ENCODE measurements around the gene ZFYVE9.
"Not testable (repeated sequence)": the region's sequence is repeated elsewhere in the genome, so short reads cannot be mapped to it uniquely, and the experiment has no call there.

ZFYVE9 gene

DNA sequence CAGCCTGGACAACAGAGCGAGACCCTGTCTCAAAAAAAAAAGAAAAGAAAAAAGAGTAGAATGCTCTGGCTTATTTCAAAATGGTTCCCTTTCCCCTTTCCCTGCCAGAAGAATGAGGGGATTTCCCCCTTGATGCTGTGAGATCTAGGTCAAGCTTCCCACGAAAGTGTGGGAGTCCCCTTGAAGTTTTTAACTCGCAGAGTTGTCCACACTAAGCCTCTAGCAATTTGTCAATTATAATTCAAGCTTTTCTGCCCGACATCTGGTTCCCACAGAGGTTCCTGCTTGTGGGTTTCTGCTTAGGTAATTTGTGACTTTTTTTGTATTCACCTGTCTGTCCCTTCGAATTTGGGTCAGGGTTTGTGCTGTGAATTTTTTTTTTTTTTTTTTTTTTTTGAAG lies 62.8 kb downstream of the ZFYVE9 start:
- ChIA-PET CTCF (interaction anchor here (0.6 kb wide), 2 partner anchors 101 to 781 kb away, joined by 3 to 4 read pairs; no protein-coding TSS in a partner anchor), POLR2A (interaction anchor here (0.7 kb wide), 1 partner anchor 149 kb away, joined by 3 read pairs; no protein-coding TSS in a partner anchor)
- no peak for TF ChIP-seq NFRKB (IDR thresholded peaks at IDR 0.05)
- TF ChIP-seq CTBP1 (IDR thresholded peaks at IDR 0.05; ENCODE audit: borderline replicate concordance), result no peak
- TF ChIP-seq FOXK2 (IDR thresholded peaks at IDR 0.05), result no peak
- TF ChIP-seq TARDBP (IDR thresholded peaks at IDR 0.05), result no peak
- no peak for DNase-seq (ENCODE audit: extremely low spot score)

DNA sequence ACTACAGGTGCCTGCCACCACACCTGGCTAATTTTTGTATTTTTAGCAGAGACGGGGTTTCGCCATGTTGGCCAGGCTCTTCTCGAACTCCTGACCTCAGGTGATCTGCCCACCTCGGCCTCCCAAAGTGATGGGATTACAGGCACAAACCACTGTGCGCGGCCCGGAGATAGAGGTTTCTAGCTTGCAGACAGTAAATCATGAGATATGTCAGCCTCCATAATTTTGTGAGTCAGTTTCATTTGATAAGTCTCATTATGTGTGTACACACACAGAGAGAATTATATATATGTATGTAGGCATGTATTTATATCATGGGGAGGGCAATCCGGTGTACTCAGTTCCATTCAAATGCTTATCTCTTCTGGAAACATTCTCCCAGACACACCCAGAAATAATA lies 64.8 kb downstream of the ZFYVE9 start:
- CTCF ChIA-PET, result interaction anchor here (1.1 kb wide), 1 partner anchor 90 kb away, joined by 3 read pairs; no protein-coding TSS in a partner anchor
- DNase-seq (ENCODE audit: extremely low spot score); POLR2A ChIA-PET: not testable (repeated sequence)

DNA sequence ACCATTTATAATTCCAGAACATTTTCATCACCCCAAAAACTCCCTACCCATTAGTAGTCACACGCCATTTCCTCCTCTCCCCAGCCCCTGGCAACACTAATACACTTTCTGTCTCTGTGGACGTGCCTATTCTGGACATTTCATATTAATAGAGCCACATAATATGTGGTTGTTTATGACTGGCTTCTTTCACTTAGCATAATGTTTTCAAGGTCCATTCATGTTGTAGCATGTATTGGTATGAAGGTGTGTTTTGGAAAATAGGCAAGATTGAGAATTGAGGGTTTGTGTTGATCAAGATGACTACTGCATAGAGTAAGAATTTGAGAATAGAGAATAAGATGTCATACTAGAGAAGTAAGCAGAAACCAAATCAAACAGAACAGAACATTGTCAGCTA lies 67.5 kb downstream of the ZFYVE9 start:
- POLR2A ChIA-PET, result no interaction called here
- CTCF ChIA-PET, result interaction anchor here (0.6 kb wide), 1 partner anchor 114 kb away, joined by 5 read pairs; no protein-coding TSS in a partner anchor
- DNase-seq (ENCODE audit: extremely low spot score), result no peak
- TF ChIP-seq ELF4 (IDR thresholded peaks at IDR 0.05) (no peak), FOXK2 (IDR thresholded peaks at IDR 0.05) (no peak)

DNA sequence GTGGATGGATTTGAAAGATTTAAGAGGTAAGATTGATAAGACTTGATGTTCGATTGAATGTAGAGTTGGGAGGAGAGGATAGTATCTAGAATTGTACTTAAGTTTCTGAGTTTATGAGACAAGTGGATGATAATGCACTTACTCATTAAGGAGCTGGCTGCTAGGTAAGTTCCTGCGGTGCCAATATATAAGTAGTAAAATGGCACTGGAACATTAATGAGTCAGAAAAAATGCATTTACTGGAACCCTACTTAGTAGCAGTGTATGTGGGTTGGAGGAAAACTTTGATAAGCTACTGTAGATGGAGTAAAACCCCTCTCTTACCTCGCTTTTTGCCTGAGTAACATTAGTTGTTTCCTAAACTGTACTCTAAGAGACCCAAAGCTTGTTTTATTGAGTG lies 68.2 kb downstream of the ZFYVE9 start:
- ChIA-PET POLR2A (no interaction called here), CTCF (interaction anchor here (0.6 kb wide), 1 partner anchor 113 kb away, joined by 5 read pairs; no protein-coding TSS in a partner anchor)
- DNase-seq (ENCODE audit: extremely low spot score), result no peak
- TF ChIP-seq L3MBTL2 (conservative IDR thresholded peaks at IDR 0.05) (no peak), FOXA1 (IDR thresholded peaks at IDR 0.05) (no peak), BHLHE40 (IDR thresholded peaks at IDR 0.05; ENCODE audit: borderline replicate concordance) (no peak), SP1 (IDR thresholded peaks at IDR 0.05) (no peak), SUZ12 (IDR thresholded peaks at IDR 0.05) (no peak), ARNT (IDR thresholded peaks at IDR 0.05) (no peak), CTBP1 (IDR thresholded peaks at IDR 0.05; ENCODE audit: borderline replicate concordance) (no peak), FOXK2 (IDR thresholded peaks at IDR 0.05) (no peak), ZNF384 (IDR thresholded peaks at IDR 0.05) (no peak), ELF4 (IDR thresholded peaks at IDR 0.05) (no peak), LEF1 (IDR thresholded peaks at IDR 0.05; ENCODE audit: borderline replicate concordance) (no peak), FOXM1 (IDR thresholded peaks at IDR 0.05; ENCODE audit: borderline replicate concordance) (no peak)
- TF ChIP-seq, protein P1, sequence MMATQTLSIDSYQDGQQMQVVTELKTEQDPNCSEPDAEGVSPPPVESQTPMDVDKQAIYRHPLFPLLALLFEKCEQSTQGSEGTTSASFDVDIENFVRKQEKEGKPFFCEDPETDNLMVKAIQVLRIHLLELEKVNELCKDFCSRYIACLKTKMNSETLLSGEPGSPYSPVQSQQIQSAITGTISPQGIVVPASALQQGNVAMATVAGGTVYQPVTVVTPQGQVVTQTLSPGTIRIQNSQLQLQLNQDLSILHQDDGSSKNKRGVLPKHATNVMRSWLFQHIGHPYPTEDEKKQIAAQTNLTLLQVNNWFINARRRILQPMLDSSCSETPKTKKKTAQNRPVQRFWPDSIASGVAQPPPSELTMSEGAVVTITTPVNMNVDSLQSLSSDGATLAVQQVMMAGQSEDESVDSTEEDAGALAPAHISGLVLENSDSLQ (IDR thresholded peaks at IDR 0.05), result no peak

DNA sequence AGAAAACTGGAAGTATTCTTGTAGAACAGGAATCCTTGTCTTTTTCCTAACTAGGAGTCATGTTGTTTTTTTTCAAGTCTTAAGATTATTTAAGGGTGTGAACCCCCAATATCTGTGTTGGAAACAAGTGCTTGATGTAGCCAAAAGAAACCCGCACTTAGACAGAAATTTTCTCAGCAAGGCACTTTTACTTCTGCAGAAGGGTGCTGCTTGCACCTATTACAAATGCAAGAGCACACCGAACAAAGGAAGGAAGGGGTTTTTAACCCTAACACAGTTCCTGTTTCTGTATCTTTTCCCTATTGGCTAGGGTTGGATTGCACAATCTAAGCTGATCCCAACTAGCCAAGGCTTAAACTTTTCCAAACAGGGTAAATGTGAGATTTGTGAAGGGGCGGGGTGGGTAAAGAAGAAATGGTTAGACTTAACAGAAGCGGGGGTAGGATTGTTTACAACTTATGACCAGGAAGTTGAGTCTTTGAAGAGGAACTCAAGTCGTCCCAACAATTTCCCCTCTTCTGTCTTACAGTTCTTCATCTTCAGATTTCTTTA lies 75.1 kb downstream of the ZFYVE9 start:
- POLR2A ChIA-PET, result no interaction called here
- CTCF ChIA-PET, result no interaction called here
- TF ChIP-seq FOXM1 (IDR thresholded peaks at IDR 0.05; ENCODE audit: borderline replicate concordance), result no peak
- TF ChIP-seq SP1 (IDR thresholded peaks at IDR 0.05), result no peak
- no peak for TF ChIP-seq NFRKB (IDR thresholded peaks at IDR 0.05)
- no peak for TF ChIP-seq FOXA1 (IDR thresholded peaks at IDR 0.05)
- TF ChIP-seq SUZ12 (IDR thresholded peaks at IDR 0.05), result no peak
- TF ChIP-seq, protein P1 (IDR thresholded peaks at IDR 0.05), result no peak
- no peak for TF ChIP-seq TARDBP (IDR thresholded peaks at IDR 0.05)
- DNase-seq (ENCODE audit: extremely low spot score), result no peak

DNA sequence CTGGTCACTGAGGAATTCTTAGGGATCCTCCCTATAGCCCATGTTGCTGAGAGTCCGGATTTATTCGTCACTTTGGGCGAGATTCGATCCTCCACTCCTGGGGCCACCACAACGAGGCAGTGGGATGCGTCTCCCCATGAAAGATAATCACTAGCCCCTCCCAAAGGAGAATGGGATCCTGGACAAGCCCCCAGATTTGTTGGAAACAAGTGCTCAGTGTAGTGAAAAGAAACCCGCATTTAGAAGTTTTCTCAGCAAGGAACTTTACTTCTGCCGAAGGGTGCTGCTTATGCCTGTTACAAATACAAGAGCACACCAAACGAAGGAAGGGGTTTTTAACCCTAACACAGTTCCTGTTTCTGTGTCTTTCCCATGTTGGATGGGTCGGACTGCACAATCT lies 83.3 kb downstream of the ZFYVE9 start:
- ChIA-PET CTCF (no interaction called here), POLR2A (no interaction called here)
- TF ChIP-seq SP1 (IDR thresholded peaks at IDR 0.05), result no peak
- TF ChIP-seq ELF4 (IDR thresholded peaks at IDR 0.05), result no peak
- no peak for TF ChIP-seq CTBP1 (IDR thresholded peaks at IDR 0.05; ENCODE audit: borderline replicate concordance)
- no peak for TF ChIP-seq ZNF384 (IDR thresholded peaks at IDR 0.05)
- TF ChIP-seq FOXA1 (IDR thresholded peaks at IDR 0.05), result no peak
- no peak for TF ChIP-seq LEF1 (IDR thresholded peaks at IDR 0.05; ENCODE audit: borderline replicate concordance)
- TF ChIP-seq L3MBTL2 (conservative IDR thresholded peaks at IDR 0.05), result no peak
- no peak for TF ChIP-seq TARDBP (IDR thresholded peaks at IDR 0.05)
- TF ChIP-seq, protein P1 (IDR thresholded peaks at IDR 0.05), result no peak
- no peak for TF ChIP-seq FOXM1 (IDR thresholded peaks at IDR 0.05; ENCODE audit: borderline replicate concordance)
- TF ChIP-seq SUZ12 (IDR thresholded peaks at IDR 0.05), result no peak
- no peak for TF ChIP-seq HDGF (IDR thresholded peaks at IDR 0.05; ENCODE audit: borderline replicate concordance)
- TF ChIP-seq FOXK2 (IDR thresholded peaks at IDR 0.05), result no peak
- no peak for TF ChIP-seq ARNT (IDR thresholded peaks at IDR 0.05)
- no peak for TF ChIP-seq NFRKB (IDR thresholded peaks at IDR 0.05)
- no peak for TF ChIP-seq BHLHE40 (IDR thresholded peaks at IDR 0.05; ENCODE audit: borderline replicate concordance)
- no peak for DNase-seq (ENCODE audit: extremely low spot score)

DNA sequence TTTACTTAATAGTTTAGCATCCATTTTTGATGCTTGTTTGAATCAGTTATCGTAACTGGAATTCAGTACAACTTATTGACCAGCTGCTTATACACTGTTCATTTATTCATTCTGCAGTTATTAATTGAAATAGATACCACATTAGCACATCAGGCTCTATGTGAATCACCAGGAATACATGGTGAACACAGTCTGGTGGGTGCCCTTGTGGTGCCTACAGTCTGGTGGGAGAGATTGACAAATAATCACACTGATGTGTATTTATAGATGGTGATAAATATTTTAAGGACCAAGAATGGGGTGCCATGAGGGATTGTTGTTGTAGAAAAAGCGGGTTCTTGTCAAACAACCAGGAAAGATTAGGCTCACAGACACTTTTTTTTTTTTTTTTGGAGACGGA lies 87.6 kb downstream of the ZFYVE9 start:
- ChIA-PET CTCF (interaction anchor here (0.7 kb wide), 1 partner anchor 741 kb away, joined by 4 read pairs; no protein-coding TSS in a partner anchor), POLR2A (no interaction called here)
- DNase-seq (ENCODE audit: extremely low spot score), result no peak
- TF ChIP-seq FOXK2 (IDR thresholded peaks at IDR 0.05), result no peak
